Heart right ventricle (tissue), 16 donors: Measurements from ENCODE around the gene SELENOP. TPM values are rescaled to one million over a fixed set of nuclear protein-coding genes. Genes with fewer than 3 reads are reported as not detected.

Experiments used
- ATAC-seq, 8 donors: fragments of 200-7000 bp; cut with Tn5 transposase; one replicate each; pipeline ENCODE4 v1.9.1; 2020; ENCODE audit warnings: mild to moderate bottlenecking in 8 of 8, moderate library complexity in 8 of 8, moderate number of reproducible peaks in 1 of 8
- DNase-seq, 2 donors: peaks; one replicate each; pipeline ENCODE4 v3.0.0-alpha.2; 2020
- H3K27ac ChIP-seq, 10 donors: fragments of 200-600 bp; sonication (generic) in 2 of 10; one replicate each; pipeline versions ENCODE4 v1.5.0 to v1.8.0; 2020 to 2022; ENCODE audit warnings: mild to moderate bottlenecking in 3 of 10
- H3K27me3 ChIP-seq, 7 donors: fragments of 200-600 bp; one replicate each; pipeline ENCODE4 v1.8.0; 2021 to 2022; ENCODE audit warnings: mild to moderate bottlenecking in 2 of 7
- H3K36me3 ChIP-seq, 9 donors: fragments of 200-600 bp; sonication (generic) in 1 of 9; one replicate each; pipeline versions ENCODE4 v1.5.0 to v1.8.0; 2020 to 2022; ENCODE audit warnings: mild to moderate bottlenecking in 2 of 9
- H3K4me1 ChIP-seq, 9 donors: fragments of 200-600 bp; sonication (generic) in 1 of 9; one replicate each; pipeline versions ENCODE4 v1.5.0 to v1.8.0; 2020 to 2022; ENCODE audit warnings: mild to moderate bottlenecking in 4 of 9
- H3K4me3 ChIP-seq, 10 donors: fragments of 200-600 bp; sonication (generic) in 2 of 10; one replicate each; pipeline versions ENCODE4 v1.5.0 to v1.8.0; 2020 to 2022; ENCODE audit warnings: mild to moderate bottlenecking in 7 of 10, moderate library complexity in 2 of 10
- H3K9me3 ChIP-seq, 11 donors: fragments of 200-600 bp in 10 of 11; sonication (generic) in 2 of 11; one replicate each; pipeline versions ENCODE4 v1.5.0 to v1.8.0; 2013 to 2022; ENCODE audit warnings: mild to moderate bottlenecking in 2 of 11, control low read depth in 1 of 11, moderate library complexity in 1 of 11
- CTCF ChIP-seq, 9 donors: fragments of 200-600 bp; sonication (generic) in 2 of 9; IDR thresholded peaks; one replicate each; pipeline versions ENCODE4 v1.5.0 to v1.8.0; 2021 to 2022; ENCODE audit warnings: antibody characterized with exemption in 9 of 9, mild to moderate bottlenecking in 5 of 9, moderate library complexity in 1 of 9
- WGBS, 2 donors: extraction: QIAGEN DNeasy Blood & Tissue Kit; methylation state at CpG; one replicate each; pipeline ENCODE4 v1.1.7; 2013; ENCODE audit warnings: inconsistent platforms in 1 of 2; 5-methylcytosine and 5-hydroxymethylcytosine counted together
- intact Hi-C, 10 donors: fragments of 100-400 bp; cut with DNase I; formaldehyde crosslinking; loops; one replicate each; pipeline versions ENCODE4 v1.11.1 to v1.14.2; 2022
- polyA plus RNA-seq, 2 donors: library from polyadenylated mRNA; stranded (reverse); fragments of 200-250 nt; gene quantifications; one replicate each; pipeline ENCODE4 v1.2.3, GENCODE V29; 2013
- total RNA-seq, 10 donors: library from RNA; stranded (reverse); fragmentation: NEBNext Ultra II Directional in 3 of 10; extraction: Animal tissue kit (Norgen Biotek cat#: 25700) in 3 of 10; gene quantifications; one replicate each; pipeline versions ENCODE4 v1.2.1 to v1.2.4, GENCODE V29; 2021 to 2023
- donor health status: Arrhythmogenic right ventricular cardiomyopathy.
- donor health status: ischemic (EF 13 %, LVEDD 7.1; RV severe dilation, severe dysfunction).
- donor health status: healthy with polysubstance abuse.
- donor health status: DM: no; HTN: yes; CAD: no.
- donor health status: DM: no; HTN: no; CAD: no.
- donor health status: ischemic (EF 25% LVEDD 6.9; RV normal size, moderate dysfunction).
- donor health status: ischemic (EF 25% LVEDD 5.7; RV mildly dilated, moderate dysfunction).
- donor health status: healthy.
- donor health status: DM: yes; HTN: yes; CAD: no.
- donor health status: Ischemic cardiomyopathy.
- donor health status: ischemic (EF 35%, LVEDD 5.7; RV mildly dilated, moderate dysfunction).
- donor health status: nonischemic (EF 11% LVEDD 7.7; RV severe dilation, severe dysfunction).
- donor health status: DM: yes; HTN: yes; CAD: no.
- donor health status: PGD.
- donor health status: ischemic (EF 29% LVEDD 5.4; RV normal size, mild dysfunction).
- donor health status: nonischemic (EF 23%, LVEDD 6.1; RV moderate dilation, normal function).

The SELENOP gene
- total and polyA plus RNA-seq, 12 donors, result 45.9 to 373 (median 169) TPM

GRCh38 chr5:42772265-42772993, 39.3 kb downstream of the SELENOP start:
- peak overlapping the region in 7 of 10 donors; percentile 10 to 36 (median 23) for H3K4me3 ChIP-seq
- no peak for DNase-seq
- 50 to 69% methylated on average over 13 of the region's 13 CpGs for WGBS, 2 donors
- H3K27me3 ChIP-seq, result no peaks in the 10 kb centered on the region
- H3K27ac ChIP-seq, result no peak overlapping the region
- no peak for TF ChIP-seq CTCF (IDR thresholded peaks at IDR 0.05)
- peaks cover 0 to 6% (median 0%) of the 10 kb centered on the region in 9 donors for H3K4me1 ChIP-seq
- ATAC-seq, result peak in 4 of 8 donors; percentile 23 to 67 (median 58)
- intact Hi-C loops, result loop anchor here in 5 of 10 donors (2.0 to 10.0 kb wide), 3 partner anchors 112 to 768 kb away; no protein-coding TSS in a partner anchor
- no peaks in the 10 kb centered on the region for H3K36me3 ChIP-seq
- H3K9me3 ChIP-seq, result peaks cover 0 to 6% (median 0%) of the 10 kb centered on the region in 11 donors

- no peak overlapping the region for H3K4me3 ChIP-seq
- intact Hi-C loops, result loop anchor here in 5 of 10 donors (5.0 to 10.0 kb wide), 2 partner anchors 115 to 117 kb away; no protein-coding TSS in a partner anchor
- no peak for TF ChIP-seq CTCF (IDR thresholded peaks at IDR 0.05)
- H3K9me3 ChIP-seq, result peaks cover 0 to 12% (median 0%) of the 10 kb centered on the region in 11 donors
- H3K27me3 ChIP-seq, result no peaks in the 10 kb centered on the region
- ATAC-seq (no peak), DNase-seq (no peak)
- peaks cover 0 to 6% (median 0%) of the 10 kb centered on the region in 9 donors for H3K4me1 ChIP-seq
- no peak overlapping the region for H3K27ac ChIP-seq
- H3K36me3 ChIP-seq, result no peaks in the 10 kb centered on the region
These were observed 41.7 kb downstream of the SELENOP start for GRCh38 chr5:42770003-42770402.

- intact Hi-C loops, result loop anchor here in 8 of 10 donors (5.0 to 10.0 kb wide), 7 partner anchors 343 to 913 kb away; partner anchors contain the start of gene GHR (in 4 of the 8)
- Histone ChIP-seq H3K4me1 (peaks cover 0 to 6% (median 0%) of the 10 kb centered on the region in 9 donors), H3K36me3 (no peaks in the 10 kb centered on the region), H3K27ac (no peak overlapping the region), H3K9me3 (peaks cover 0 to 12% (median 0%) of the 10 kb centered on the region in 11 donors), H3K4me3 (no peak overlapping the region), H3K27me3 (no peaks in the 10 kb centered on the region)
- 18 to 34% methylated on average over 1 of the region's 1 CpG for WGBS, 2 donors
- DNase-seq (no peak), ATAC-seq (no peak)
- TF ChIP-seq CTCF (IDR thresholded peaks at IDR 0.05), result no peak
These were observed 43.6 kb downstream of the SELENOP start for GRCh38 chr5:42768106-42768504.

- no peaks in the 10 kb centered on the region for H3K36me3 ChIP-seq
- H3K9me3 ChIP-seq, result peaks cover 0 to 12% (median 0%) of the 10 kb centered on the region in 11 donors
- no peaks in the 10 kb centered on the region for H3K27me3 ChIP-seq
- no peak overlapping the region for H3K27ac ChIP-seq
- DNase-seq, result no peak
- peaks cover 0 to 6% (median 0%) of the 10 kb centered on the region in 9 donors for H3K4me1 ChIP-seq
- WGBS, 2 donors, result 36 to 43% methylated on average over 3 of the region's 3 CpGs
- TF ChIP-seq CTCF (IDR thresholded peaks at IDR 0.05), result peak in 8 of 9 donors; percentile 26 to 76 (median 60)
- H3K4me3 ChIP-seq, result no peak overlapping the region
- peak in 1 of 8 donors; percentile 46 for ATAC-seq
- intact Hi-C loops, result loop anchor here in 9 of 10 donors (2.0 to 10.0 kb wide), 9 partner anchors 343 to 913 kb away; partner anchors contain the start of gene GHR (in 5 of the 9)
These were observed 44.1 kb downstream of the SELENOP start for GRCh38 chr5:42767491-42768105.
